Measurements from ENCODE around the gene XYLB.
A peak's percentile ranks its signal among the peaks of the same experiment; 100 is the strongest.

Gene XYLB

GRCh38 chr3:38454178-38454883 lies 107.7 kb downstream of the XYLB start:
- peak; percentile 76 to 83 for DNase-seq
- peak; percentile 33 for TF ChIP-seq POLR2A (IDR thresholded peaks at IDR 0.05; ENCODE audit: low read length)
- no peak for TF ChIP-seq GATA1 (IDR thresholded peaks at IDR 0.05; ENCODE audit: low read depth, low read length)

GRCh38 chr3:38454884-38455638 lies 108.5 kb downstream of the XYLB start:
- TF ChIP-seq POLR2A (IDR thresholded peaks at IDR 0.05; ENCODE audit: low read length), result no peak
- no peak for TF ChIP-seq GATA1 (IDR thresholded peaks at IDR 0.05; ENCODE audit: low read depth, low read length)
- peak; percentile 46 to 54 for DNase-seq

DNA sequence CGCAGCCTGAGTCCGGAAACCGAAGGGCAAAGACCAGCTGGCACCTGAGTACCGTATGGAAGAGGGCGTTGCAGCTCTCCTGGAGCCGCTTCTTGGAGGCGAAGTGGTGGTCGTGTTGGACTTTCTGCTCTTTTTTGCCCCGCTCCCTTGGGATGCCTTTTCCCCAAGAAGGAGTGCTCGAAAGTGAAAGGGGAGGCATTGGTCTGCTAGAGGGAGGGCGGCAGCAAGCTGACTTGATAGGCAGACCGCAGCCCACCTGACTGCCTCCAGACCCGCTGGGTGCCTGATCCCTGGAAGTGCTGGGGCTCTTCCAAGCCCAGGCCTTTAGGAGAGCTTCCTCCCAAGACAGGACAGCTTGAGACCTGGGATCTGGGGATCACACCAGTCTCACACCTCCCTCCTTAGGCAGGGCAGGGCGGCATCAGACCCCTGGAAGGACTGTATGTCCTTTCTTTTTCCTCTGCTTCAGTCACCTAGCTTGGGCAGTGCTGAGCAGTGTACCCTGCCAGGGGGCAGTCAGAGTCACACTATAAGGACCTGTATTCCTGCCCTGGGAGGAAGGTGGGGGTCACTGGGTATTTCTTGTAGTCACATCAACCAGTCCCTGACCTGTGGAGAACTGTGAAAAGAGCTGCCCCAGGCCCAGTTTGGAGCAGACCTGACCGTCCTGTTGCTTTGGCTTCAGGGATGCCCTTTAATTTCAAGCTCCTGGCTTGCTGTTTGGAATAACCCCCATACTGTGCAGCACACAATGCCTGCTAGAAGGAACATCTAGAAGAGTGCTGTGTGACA lies 109.2 kb downstream of the XYLB start:
- TF ChIP-seq POLR2A (IDR thresholded peaks at IDR 0.05; ENCODE audit: low read length) (no peak), GATA1 (IDR thresholded peaks at IDR 0.05; ENCODE audit: low read depth, low read length) (no peak)
- DNase-seq, result peak in 1 of 2 experiments; percentile 46

GRCh38 chr3:38457111-38458003 lies 110.8 kb downstream of the XYLB start:
- TF ChIP-seq GATA1 (IDR thresholded peaks at IDR 0.05; ENCODE audit: low read depth, low read length) (no peak), POLR2A (IDR thresholded peaks at IDR 0.05; ENCODE audit: low read length) (no peak)
- DNase-seq, result no peak

DNA sequence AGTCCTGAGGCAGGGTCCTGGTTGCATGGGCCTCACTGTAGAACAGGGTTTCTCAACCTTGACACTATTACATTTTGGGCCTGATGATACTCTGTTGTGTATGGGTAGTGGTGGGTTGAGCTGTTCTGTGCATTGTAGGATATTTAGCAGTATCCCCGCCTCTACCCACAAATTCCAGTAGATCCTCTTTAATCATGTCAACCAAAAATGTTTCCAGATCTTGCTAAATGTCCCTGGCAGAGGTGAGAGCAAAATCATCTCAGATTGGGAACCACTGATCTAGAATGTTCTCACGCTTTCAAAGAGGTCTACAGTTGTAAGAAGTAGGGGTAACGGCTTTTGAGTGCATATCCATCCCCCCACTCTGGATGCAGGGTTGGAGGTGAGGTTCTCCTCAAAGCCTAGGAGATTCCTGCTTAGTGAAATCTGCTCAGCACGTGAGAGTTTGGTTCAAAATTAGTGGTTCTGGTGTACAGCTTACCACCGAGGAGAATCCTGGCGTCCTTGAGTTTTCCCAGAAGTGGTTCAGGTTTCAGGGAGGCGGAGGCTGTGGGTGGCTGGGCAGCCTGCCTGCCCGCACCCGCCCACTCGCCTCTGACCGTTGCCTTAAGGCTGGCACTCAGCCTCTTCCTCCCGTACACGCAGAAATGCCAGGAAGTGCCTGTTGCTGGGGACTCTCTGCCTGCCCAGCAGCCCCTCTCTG lies 112.4 kb downstream of the XYLB start:
- TF ChIP-seq GATA1 (IDR thresholded peaks at IDR 0.05; ENCODE audit: low read depth, low read length) (no peak), POLR2A (IDR thresholded peaks at IDR 0.05; ENCODE audit: low read length) (no peak)
- DNase-seq, result no peak

- TF ChIP-seq POLR2A (IDR thresholded peaks at IDR 0.05; ENCODE audit: low read length), result no peak
- TF ChIP-seq GATA1 (IDR thresholded peaks at IDR 0.05; ENCODE audit: low read depth, low read length), result no peak
- DNase-seq, result no peak
Observed at GRCh38 chr3:38459499-38460048, 113.0 kb downstream of the XYLB start.

GRCh38 chr3:38460377-38461270 lies 114.0 kb downstream of the XYLB start:
- no peak for TF ChIP-seq POLR2A (IDR thresholded peaks at IDR 0.05; ENCODE audit: low read length)
- no peak for TF ChIP-seq GATA1 (IDR thresholded peaks at IDR 0.05; ENCODE audit: low read depth, low read length)

More at GRCh38 chr3:38460377-38461270, 114.0 kb downstream of the XYLB start:
- DNase-seq, result no peak
